HG03460 (cell line): Measurements from ENCODE around the gene SS18.

Experiments
- ATAC-seq: cut with Tn5 transposase; IDR thresholded peaks from one replicate; pipeline ENCODE4 v1.9.1; 2021; ENCODE audit not compliant: unreplicated experiment

The SS18 gene

GRCh38 chr18:26073758-26074157 lies 16.7 kb downstream of the SS18 start:
- no peak for ATAC-seq

GRCh38 chr18:26071725-26072124 lies 18.7 kb downstream of the SS18 start:
- no peak for ATAC-seq

- no peak for ATAC-seq
Measured at GRCh38 chr18:26071020-26071419, 19.4 kb downstream of the SS18 start.

- ATAC-seq, result no peak
Measured at GRCh38 chr18:26059357-26059756, 31.1 kb downstream of the SS18 start.

- ATAC-seq, result no peak
Measured at GRCh38 chr18:26057344-26057773, 33.1 kb downstream of the SS18 start.

- no peak for ATAC-seq
Measured at GRCh38 chr18:26056291-26056690, 34.1 kb downstream of the SS18 start.

GRCh38 chr18:26052505-26052904 lies 37.9 kb downstream of the SS18 start:
- no peak for ATAC-seq

- ATAC-seq, result no peak
Measured at GRCh38 chr18:26051843-26052242, 38.6 kb downstream of the SS18 start.

- no peak for ATAC-seq
Measured at GRCh38 chr18:26046419-26047077, 43.9 kb downstream of the SS18 start.

GRCh38 chr18:26044807-26045206 lies 45.6 kb downstream of the SS18 start:
- ATAC-seq, result no peak

- no peak for ATAC-seq
Measured at GRCh38 chr18:26040051-26040656, 50.3 kb downstream of the SS18 start.

- ATAC-seq, result no peak
Measured at GRCh38 chr18:26039203-26039602, 51.2 kb downstream of the SS18 start.

GRCh38 chr18:26036635-26037034 lies 53.8 kb downstream of the SS18 start:
- no peak for ATAC-seq

GRCh38 chr18:26034850-26035497 lies 55.4 kb downstream of the SS18 start:
- ATAC-seq, result no peak

- no peak for ATAC-seq
Measured at GRCh38 chr18:26022585-26022984, 67.8 kb downstream of the SS18 start.

- ATAC-seq, result no peak
Measured at GRCh38 chr18:26021061-26021754, 69.2 kb downstream of the SS18 start.

- no peak for ATAC-seq
Measured at GRCh38 chr18:26017929-26018328, 72.5 kb downstream of the SS18 start.

- no peak for ATAC-seq
Measured at GRCh38 chr18:26014462-26014861, 76.0 kb downstream of the SS18 start.

- no peak for ATAC-seq
Measured at GRCh38 chr18:26008619-26009018, 81.8 kb downstream of the SS18 start.

- no peak for ATAC-seq
Measured at GRCh38 chr18:26008096-26008495, 82.3 kb downstream of the SS18 start.

- no peak for ATAC-seq
Measured at GRCh38 chr18:26005950-26006349, 84.5 kb downstream of the SS18 start.

GRCh38 chr18:26004832-26005231 lies 85.6 kb downstream of the SS18 start:
- no peak for ATAC-seq
